22Rv1 (cell line): ENCODE data around the gene CHIT1.

ENCODE experiments used
- H3K27ac ChIP-seq: fragments of 450-650 bp; 2 replicates; pipeline ENCODE4 v1.5.1; 2017
- CTCF ChIP-seq: fragments of 450-650 bp; IDR thresholded peaks from 2 replicates; pipeline ENCODE4 v1.5.1; 2017; ENCODE audit warnings: mild to moderate bottlenecking
- ZFX ChIP-seq: fragments of 450-650 bp; IDR thresholded peaks from 2 replicates; pipeline ENCODE4 v1.6.1; 2017; ENCODE audit warnings: antibody characterized with exemption, borderline replicate concordance

CHIT1 gene

GRCh38 chr1:203199481-203199815 is 30.0 kb downstream of the CHIT1 start:
- TF ChIP-seq ZFX = no peak
- no peak for TF ChIP-seq CTCF
- H3K27ac ChIP-seq = no peak overlapping the region

GRCh38 chr1:203199002-203199401 is 30.5 kb downstream of the CHIT1 start:
- H3K27ac ChIP-seq = no peak overlapping the region
- TF ChIP-seq CTCF = no peak
- TF ChIP-seq ZFX = no peak

GRCh38 chr1:203197625-203198024 is 31.8 kb downstream of the CHIT1 start:
- TF ChIP-seq ZFX = no peak
- no peak for TF ChIP-seq CTCF
- no peak overlapping the region for H3K27ac ChIP-seq

- TF ChIP-seq ZFX (no peak), CTCF (no peak)
- no peak overlapping the region for H3K27ac ChIP-seq
These were observed 33.1 kb downstream of the CHIT1 start for GRCh38 chr1:203196371-203196770.

GRCh38 chr1:203190949-203191348 is 38.5 kb downstream of the CHIT1 start:
- no peak overlapping the region for H3K27ac ChIP-seq
- TF ChIP-seq ZFX (no peak), CTCF (no peak)

- TF ChIP-seq CTCF (no peak), ZFX (no peak)
- H3K27ac ChIP-seq = no peak overlapping the region
These were observed 39.5 kb downstream of the CHIT1 start for GRCh38 chr1:203189951-203190352.

- TF ChIP-seq ZFX (no peak), CTCF (no peak)
These were observed 40.7 kb downstream of the CHIT1 start for GRCh38 chr1:203188686-203189232.

More at GRCh38 chr1:203188686-203189232, 40.7 kb downstream of the CHIT1 start:
- no peak overlapping the region for H3K27ac ChIP-seq
